ENCODE results near the gene HCFC1.

The HCFC1 gene

DNA sequence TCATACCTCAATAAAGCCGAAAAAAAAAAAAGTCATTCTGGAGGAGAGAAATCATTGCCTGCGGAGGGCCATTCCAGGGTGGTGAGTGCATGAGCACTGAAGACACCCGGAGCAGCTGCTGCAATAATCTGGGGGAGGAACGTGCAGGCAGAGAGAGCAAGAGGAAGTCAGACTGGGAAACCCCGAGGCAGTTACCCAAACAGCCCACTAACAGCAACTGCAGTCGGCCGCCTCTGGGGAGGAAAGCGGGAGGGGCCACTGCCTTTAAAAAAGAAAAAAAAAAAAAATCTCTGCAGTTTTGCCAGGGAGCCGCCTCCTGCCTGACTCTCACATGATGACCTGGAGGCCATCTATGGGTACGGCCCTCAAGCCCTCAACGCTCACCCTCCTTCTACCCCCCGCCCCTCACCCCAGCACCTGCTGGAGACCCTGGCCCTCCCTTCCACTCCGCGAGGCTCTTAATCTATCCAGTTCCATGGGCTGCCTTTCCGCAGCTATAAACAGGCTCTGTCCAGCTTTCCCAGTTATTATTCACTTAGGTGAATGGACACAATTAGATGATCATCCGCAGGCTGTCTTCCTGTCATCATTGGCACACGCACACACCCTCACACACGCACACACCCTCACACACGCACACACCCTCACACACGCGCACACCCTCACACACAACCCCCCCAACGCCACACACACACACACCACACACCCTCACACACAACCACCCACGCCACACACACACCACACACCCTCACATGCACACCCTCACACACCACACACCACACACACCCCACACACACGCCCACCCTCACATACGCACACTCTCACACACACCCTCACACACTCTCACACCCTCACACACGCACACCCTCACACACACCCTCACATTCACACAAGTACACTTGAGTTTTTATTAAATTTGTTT lies 70.5 kb downstream of the HCFC1 start:
- peak; percentile 84 for DNase-seq

DNA sequence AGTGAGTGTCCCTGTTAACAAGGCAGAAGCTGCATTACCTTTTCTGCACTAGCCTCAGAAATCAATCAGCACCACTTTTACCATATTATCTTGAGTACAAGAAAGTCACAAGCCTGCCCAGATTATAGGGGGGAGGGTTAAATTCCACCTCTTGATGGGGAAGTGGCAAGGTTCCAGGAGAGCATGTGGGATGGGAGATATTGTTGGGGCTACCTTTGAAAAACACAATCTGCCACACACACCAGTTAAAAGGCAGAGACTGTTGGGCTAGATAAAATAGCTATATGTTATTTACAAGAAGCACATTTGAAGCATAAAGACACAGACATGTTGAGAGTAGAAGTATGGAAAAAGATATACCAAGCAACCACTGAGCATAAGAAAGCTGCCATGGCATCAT lies 73.7 kb downstream of the HCFC1 start:
- DNase-seq: no peak
